Mucosa of descending colon (tissue), 3 donors: ENCODE data around the gene KHDC4. TPM values are rescaled to one million over a fixed set of nuclear protein-coding genes. Genes with fewer than 3 reads are reported as not detected.

Experiments used
- ATAC-seq: fragments of 200-7000 bp; cut with Tn5 transposase; one replicate; pipeline ENCODE4 v1.9.1; 2020; ENCODE audit warnings: mild to moderate bottlenecking, moderate library complexity
- DNase-seq, 3 donors: peaks; one replicate each; pipeline ENCODE4 v3.0.0-alpha.2; 2020
- H3K36me3 ChIP-seq: fragments of 200-600 bp; one replicate; pipeline ENCODE4 v1.8.0; 2021; ENCODE audit warnings: low read depth, mild to moderate bottlenecking
- H3K4me1 ChIP-seq: fragments of 200-600 bp; one replicate; pipeline ENCODE4 v1.8.0; 2021; ENCODE audit warnings: low read depth, mild to moderate bottlenecking
- H3K4me3 ChIP-seq: fragments of 200-600 bp; one replicate; pipeline ENCODE4 v1.8.0; 2021; ENCODE audit warnings: mild to moderate bottlenecking
- H3K9me3 ChIP-seq: fragments of 200-600 bp; one replicate; pipeline ENCODE4 v1.8.0; 2021; ENCODE audit warnings: mild to moderate bottlenecking
- CTCF ChIP-seq: fragments of 200-600 bp; IDR thresholded peaks from one replicate; pipeline ENCODE4 v1.8.0; 2022; ENCODE audit warnings: antibody characterized with exemption, mild to moderate bottlenecking
- intact Hi-C, 2 donors: fragments of 100-400 bp; cut with DNase I in 1 of 2; cut with micrococcal nuclease in 1 of 2; formaldehyde crosslinking; loops; one replicate each; pipeline versions ENCODE4 v1.11.0 to v1.11.1; 2022; cut with DNase I, micrococcal nuclease
- total RNA-seq, 3 donors: library from RNA; stranded (reverse); fragmentation: NEBNext Ultra II Directional in 2 of 3; extraction: Animal tissue kit (Norgen Biotek cat#: 25700) in 2 of 3; gene quantifications; one replicate each; pipeline versions ENCODE4 v1.2.1 to v1.2.4, GENCODE V29; 2021 to 2023
- donor health status: DM: no; HTN: no; CAD: no; lungs with moderate emphysema.
- donor health status: DM: no; HTN: no; CAD: no.
- donor health status: DM: no; HTN: yes; CAD: no.

KHDC4 gene
- total RNA-seq, 3 donors from 2014 or later, result 52.9 to 59.5 (median 58.6) TPM

DNA sequence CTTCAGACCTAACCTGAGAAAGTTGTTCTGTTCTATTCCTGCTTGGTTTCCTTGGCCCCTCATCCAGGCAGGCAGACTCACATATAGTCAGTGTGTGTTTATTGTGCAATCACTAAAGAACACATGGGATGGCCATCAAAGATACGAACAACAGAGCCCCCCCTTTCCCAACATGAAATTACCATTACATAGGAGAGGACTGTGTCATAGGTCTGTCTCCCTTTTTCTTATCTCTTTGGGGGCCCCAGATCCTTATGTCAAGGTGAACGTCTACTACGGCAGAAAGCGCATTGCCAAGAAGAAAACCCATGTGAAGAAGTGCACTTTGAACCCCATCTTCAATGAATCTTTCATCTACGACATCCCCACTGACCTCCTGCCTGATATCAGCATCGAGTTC is 53.3 kb downstream of the KHDC4 start:
- Histone ChIP-seq H3K4me3 (no peak overlapping the region), H3K9me3 (no peaks in the 10 kb centered on the region), H3K36me3 (no peaks in the 10 kb centered on the region), H3K4me1 (peaks cover 3% of the 10 kb centered on the region)
- ATAC-seq (no peak), DNase-seq (no peak)
- intact Hi-C loops, result no loop called here
- no peak for TF ChIP-seq CTCF

DNA sequence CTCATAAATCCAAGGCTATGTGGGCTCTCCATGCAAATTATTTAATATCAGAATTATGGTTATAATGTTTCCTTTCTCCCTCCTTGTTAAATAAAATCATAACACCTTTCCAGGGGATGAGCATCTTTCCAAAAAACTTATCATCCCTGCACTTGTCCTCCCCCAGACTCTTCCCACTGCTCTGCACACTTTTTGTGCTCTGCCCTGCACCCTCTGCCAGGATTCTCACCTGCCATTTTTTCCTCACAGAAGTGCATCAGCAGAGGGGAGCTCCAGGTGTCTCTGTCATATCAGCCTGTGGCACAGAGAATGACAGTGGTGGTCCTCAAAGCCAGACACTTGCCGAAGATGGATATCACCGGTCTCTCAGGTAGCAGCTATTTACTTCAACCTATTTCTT is 54.0 kb downstream of the KHDC4 start:
- H3K4me1 ChIP-seq, result peaks cover 3% of the 10 kb centered on the region
- TF ChIP-seq CTCF, result no peak

GRCh38 chr1:155877945-155878344 is 56.3 kb downstream of the KHDC4 start:
- Histone ChIP-seq H3K36me3 (no peaks in the 10 kb centered on the region), H3K4me1 (no peaks in the 10 kb centered on the region), H3K9me3 (no peaks in the 10 kb centered on the region), H3K4me3 (no peak overlapping the region)
- intact Hi-C loops, result no loop called here
- DNase-seq, result no peak
- ATAC-seq, result no peak
- TF ChIP-seq CTCF, result no peak

More for the DNA sequence above, 54.0 kb downstream of the KHDC4 start:
- ATAC-seq (no peak), DNase-seq (no peak)
- Histone ChIP-seq H3K36me3 (no peaks in the 10 kb centered on the region), H3K4me3 (no peak overlapping the region), H3K9me3 (no peaks in the 10 kb centered on the region)
- intact Hi-C loops, result no loop called here

- no peaks in the 10 kb centered on the region for H3K36me3 ChIP-seq
- intact Hi-C loops, result no loop called here
- peak in 2 of 3 donors; percentile 39 to 49 for DNase-seq
- no peak for TF ChIP-seq CTCF
- H3K9me3 ChIP-seq, result no peaks in the 10 kb centered on the region
- peak; percentile 73 for ATAC-seq
- H3K4me1 ChIP-seq, result no peaks in the 10 kb centered on the region
- no peak overlapping the region for H3K4me3 ChIP-seq
Observed at GRCh38 chr1:155873860-155874259, 60.4 kb downstream of the KHDC4 start.

DNA sequence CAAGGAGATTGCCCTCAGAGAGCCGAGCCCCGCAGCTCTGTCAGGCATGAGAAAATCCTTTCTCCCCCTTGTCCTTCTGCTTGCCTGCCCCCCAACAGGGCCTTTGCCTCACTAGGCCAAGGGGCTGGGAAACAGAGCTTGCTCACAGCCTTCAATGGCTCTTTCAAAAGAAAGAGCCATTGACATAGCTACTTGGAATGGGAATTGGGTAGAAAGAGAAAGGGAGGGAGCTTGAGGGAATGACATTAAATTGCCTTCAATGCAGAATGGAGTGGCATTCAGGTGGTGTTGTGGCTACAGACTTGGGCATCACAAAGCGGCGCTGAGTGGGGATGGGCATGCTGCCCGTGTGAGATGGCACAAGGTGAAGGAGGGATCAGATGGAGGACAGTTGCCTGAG is 61.7 kb downstream of the KHDC4 start:
- Histone ChIP-seq H3K4me1 (no peaks in the 10 kb centered on the region), H3K36me3 (no peaks in the 10 kb centered on the region), H3K4me3 (no peak overlapping the region), H3K9me3 (no peaks in the 10 kb centered on the region)
- TF ChIP-seq CTCF, result no peak
- no peak for ATAC-seq
- DNase-seq, result no peak
- intact Hi-C loops, result no loop called here

- peak in 1 of 3 donors; percentile 14 for DNase-seq
- TF ChIP-seq CTCF, result no peak
- no peak overlapping the region for H3K4me3 ChIP-seq
- H3K4me1 ChIP-seq, result no peaks in the 10 kb centered on the region
- H3K36me3 ChIP-seq, result no peaks in the 10 kb centered on the region
- no peaks in the 10 kb centered on the region for H3K9me3 ChIP-seq
- ATAC-seq, result no peak
- intact Hi-C loops, result no loop called here
Observed at GRCh38 chr1:155871390-155871789, 62.8 kb downstream of the KHDC4 start.
